ENCODE results near the gene COX5B.

Gene COX5B

DNA sequence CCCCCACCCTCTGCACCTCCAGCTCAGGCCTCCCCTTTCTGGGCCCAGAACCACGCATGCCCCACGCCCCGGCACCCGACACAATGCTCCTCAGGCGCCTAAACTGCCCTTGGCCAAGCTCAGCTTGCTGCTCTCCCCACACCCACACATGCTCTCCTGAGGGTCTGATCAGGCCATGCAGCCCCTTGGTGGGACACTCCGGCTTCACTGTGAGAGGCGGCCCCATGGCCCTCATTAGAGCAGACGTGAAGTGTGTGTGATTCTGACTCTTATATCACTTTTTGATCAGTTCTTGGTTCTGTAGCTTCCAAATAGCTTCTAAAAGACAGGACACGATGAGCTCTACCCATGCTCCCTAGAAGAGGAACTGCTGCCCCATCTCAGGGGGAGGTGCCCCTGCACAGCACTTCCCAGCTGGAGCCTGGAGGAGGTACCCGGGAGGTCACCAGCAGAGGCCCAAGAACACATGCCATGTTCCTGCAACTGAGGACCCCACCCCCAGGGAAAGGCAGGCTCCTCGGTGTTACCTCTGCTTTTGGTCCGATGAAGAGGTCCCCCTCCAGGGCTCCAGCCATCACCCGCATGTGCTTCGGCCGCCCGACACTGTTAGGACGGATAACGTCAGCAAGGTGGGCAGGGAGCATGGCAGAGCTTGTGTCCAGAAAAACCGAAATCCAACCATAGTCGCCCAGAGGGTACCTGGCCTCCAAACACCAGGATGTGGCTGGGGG is 14.3 kb downstream of the COX5B start:
- H3K4me1 ChIP-seq (ENCODE audit: control insufficient read depth, low read depth, low read length) = peaks cover 10% of the 10 kb centered on the region
- no peak overlapping the region for H3K18ac ChIP-seq (ENCODE audit: low read length)
- H2BK5ac ChIP-seq (ENCODE audit: low read length) = no peak overlapping the region
- no peak overlapping the region for H3K27ac ChIP-seq (ENCODE audit: low read depth, low read length)
- H4K8ac ChIP-seq (ENCODE audit: low read depth, low read length) = no peak overlapping the region
- H2AK5ac ChIP-seq (ENCODE audit: low read length) = no peak overlapping the region
- DNase-seq = no peak
- no peaks in the 10 kb centered on the region for H3K27me3 ChIP-seq (ENCODE audit: insufficient read depth, low read length, poor library complexity)
- no CpG with 5 or more reads among the region's 20 CpGs for WGBS (ENCODE audit: extremely low coverage, insufficient coverage, low lambda C conversion rate)
- H2BK120ac ChIP-seq (ENCODE audit: low read depth, low read length) = no peak overlapping the region
- no peak overlapping the region for H3K4ac ChIP-seq (ENCODE audit: low read depth, low read length)
- no peak overlapping the region for H4K5ac ChIP-seq (ENCODE audit: low read length)
- H3K56ac ChIP-seq (ENCODE audit: low read length) = no peak overlapping the region
- H3K4me3 ChIP-seq (ENCODE audit: low read length) = no peak overlapping the region
- no peak overlapping the region for H3K23ac ChIP-seq (ENCODE audit: low read length)
- no peak overlapping the region for H2BK15ac ChIP-seq (replicated peaks; ENCODE audit: low read depth)
- peaks cover 17% of the 10 kb centered on the region for H3K79me1 ChIP-seq (ENCODE audit: low read length)
- H3K9ac ChIP-seq (ENCODE audit: low read length) = no peak overlapping the region
- peaks cover 14% of the 10 kb centered on the region for H3K79me2 ChIP-seq (ENCODE audit: control insufficient read depth, insufficient read depth, low read length)
- H3K4me2 ChIP-seq (ENCODE audit: low read length) = no peak overlapping the region
- peaks cover 2% of the 10 kb centered on the region for H3K36me3 ChIP-seq (ENCODE audit: control insufficient read depth, insufficient read depth, low read length)

DNA sequence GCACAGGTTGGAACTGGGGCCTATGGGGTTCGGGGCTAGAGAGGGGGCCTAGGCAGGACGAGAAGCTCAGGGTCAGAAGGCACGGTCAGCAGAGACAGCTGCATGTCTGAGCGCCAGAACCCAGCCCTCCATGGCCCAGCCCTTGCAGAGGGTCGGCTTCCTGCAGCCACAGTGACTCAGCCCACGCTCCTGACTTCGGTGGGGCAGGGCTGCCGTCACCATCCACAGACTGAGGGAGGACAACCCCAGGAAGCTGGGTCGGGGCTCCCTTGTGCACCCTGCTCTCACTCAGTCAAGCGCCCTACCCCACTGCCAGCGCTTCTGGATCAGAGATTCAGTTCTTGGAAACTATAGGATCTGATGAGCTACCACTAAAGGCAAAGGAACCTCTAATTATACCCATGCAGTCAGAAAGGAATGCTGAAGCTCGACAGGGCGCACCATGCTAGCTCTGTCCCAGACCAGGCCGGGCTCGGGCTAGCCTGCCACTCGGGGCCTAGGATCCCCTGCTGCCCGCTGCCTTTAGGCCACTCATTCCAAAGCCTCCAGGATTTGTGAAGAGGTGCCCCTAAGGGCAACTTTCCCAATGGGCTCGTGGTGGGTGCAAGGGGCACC is 15.0 kb downstream of the COX5B start:
- Histone ChIP-seq H2AK5ac (ENCODE audit: low read length) (no peak overlapping the region), H3K9ac (ENCODE audit: low read length) (no peak overlapping the region), H3K4me1 (ENCODE audit: control insufficient read depth, low read depth, low read length) (peaks cover 10% of the 10 kb centered on the region), H3K79me2 (ENCODE audit: control insufficient read depth, insufficient read depth, low read length) (peaks cover 14% of the 10 kb centered on the region), H3K36me3 (ENCODE audit: control insufficient read depth, insufficient read depth, low read length) (peaks cover 2% of the 10 kb centered on the region), H2BK15ac (replicated peaks; ENCODE audit: low read depth) (no peak overlapping the region), H3K4ac (ENCODE audit: low read depth, low read length) (no peak overlapping the region), H3K27ac (ENCODE audit: low read depth, low read length) (no peak overlapping the region), H3K79me1 (ENCODE audit: low read length) (peaks cover 17% of the 10 kb centered on the region), H3K4me3 (ENCODE audit: low read length) (no peak overlapping the region), H4K8ac (ENCODE audit: low read depth, low read length) (no peak overlapping the region), H3K23ac (ENCODE audit: low read length) (peak overlapping the region; percentile 80), H4K5ac (ENCODE audit: low read length) (no peak overlapping the region), H3K18ac (ENCODE audit: low read length) (no peak overlapping the region), H3K27me3 (ENCODE audit: insufficient read depth, low read length, poor library complexity) (no peaks in the 10 kb centered on the region), H3K56ac (ENCODE audit: low read length) (no peak overlapping the region), H3K4me2 (ENCODE audit: low read length) (no peak overlapping the region), H2BK120ac (ENCODE audit: low read depth, low read length) (no peak overlapping the region), H2BK5ac (ENCODE audit: low read length) (no peak overlapping the region)
- no peak for DNase-seq
- no CpG with 5 or more reads among the region's 18 CpGs for WGBS (ENCODE audit: extremely low coverage, insufficient coverage, low lambda C conversion rate)

DNA sequence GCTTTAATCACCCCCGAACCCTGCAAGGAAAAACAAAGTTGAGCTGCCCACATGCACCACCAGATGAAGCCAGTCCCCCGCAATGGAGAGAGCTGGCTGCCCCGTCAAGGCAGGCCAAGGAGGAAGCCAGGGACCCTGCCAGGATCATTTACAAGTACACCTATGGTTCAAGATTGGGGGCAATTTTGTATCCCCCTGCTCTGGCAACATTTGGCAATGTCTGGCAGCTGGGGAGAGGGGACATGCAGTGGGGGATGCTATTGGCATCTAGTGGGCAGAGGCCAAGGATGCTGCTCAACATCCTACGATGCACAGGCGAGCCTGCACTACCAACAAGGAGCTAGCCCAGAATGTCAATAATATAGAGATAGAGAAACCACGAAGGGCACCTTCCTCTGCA is 16.1 kb downstream of the COX5B start:
- no peak for DNase-seq
- Histone ChIP-seq H2BK120ac (ENCODE audit: low read depth, low read length) (no peak overlapping the region), H3K23ac (ENCODE audit: low read length) (no peak overlapping the region), H3K79me2 (ENCODE audit: control insufficient read depth, insufficient read depth, low read length) (peaks cover 14% of the 10 kb centered on the region), H4K8ac (ENCODE audit: low read depth, low read length) (no peak overlapping the region), H3K36me3 (ENCODE audit: control insufficient read depth, insufficient read depth, low read length) (peaks cover 2% of the 10 kb centered on the region), H2AK5ac (ENCODE audit: low read length) (no peak overlapping the region), H3K9ac (ENCODE audit: low read length) (no peak overlapping the region), H3K18ac (ENCODE audit: low read length) (no peak overlapping the region), H4K5ac (ENCODE audit: low read length) (no peak overlapping the region), H3K4me1 (ENCODE audit: control insufficient read depth, low read depth, low read length) (peaks cover 10% of the 10 kb centered on the region), H3K27ac (ENCODE audit: low read depth, low read length) (no peak overlapping the region), H3K4ac (ENCODE audit: low read depth, low read length) (no peak overlapping the region), H3K4me3 (ENCODE audit: low read length) (no peak overlapping the region), H3K27me3 (ENCODE audit: insufficient read depth, low read length, poor library complexity) (no peaks in the 10 kb centered on the region), H3K79me1 (ENCODE audit: low read length) (peaks cover 17% of the 10 kb centered on the region), H3K56ac (ENCODE audit: low read length) (peak overlapping the region; percentile 42), H2BK15ac (replicated peaks; ENCODE audit: low read depth) (no peak overlapping the region), H3K4me2 (ENCODE audit: low read length) (peak overlapping the region; percentile 25), H2BK5ac (ENCODE audit: low read length) (no peak overlapping the region)
- WGBS (ENCODE audit: extremely low coverage, insufficient coverage, low lambda C conversion rate) = no CpG with 5 or more reads among the region's 6 CpGs

DNA sequence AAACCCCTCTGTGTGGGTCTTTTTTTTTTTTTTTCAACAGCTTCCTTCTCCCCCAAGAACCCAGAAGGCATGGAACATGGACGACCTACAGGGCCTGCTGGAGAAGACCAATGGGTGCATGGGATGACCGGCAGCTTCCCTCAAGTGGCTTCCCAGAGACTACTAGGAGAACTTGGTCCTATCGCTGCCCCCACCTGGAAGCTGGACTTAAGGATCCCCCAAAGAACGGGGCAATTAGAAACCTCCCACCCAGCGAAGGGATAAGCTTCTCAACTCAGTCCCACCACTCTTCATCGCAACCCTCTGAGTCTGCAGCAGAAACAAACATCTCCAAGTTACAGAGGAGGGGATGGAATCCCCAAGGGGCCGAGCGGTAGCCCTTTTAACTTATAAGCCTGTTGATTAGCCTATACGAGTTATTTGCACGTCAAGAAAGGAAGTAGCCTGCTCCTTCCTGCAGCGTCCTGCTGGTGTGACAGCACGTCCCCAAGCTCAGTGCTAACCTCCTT is 16.6 kb downstream of the COX5B start:
- Histone ChIP-seq H3K23ac (ENCODE audit: low read length) (peak overlapping the region; percentile 48), H2AK5ac (ENCODE audit: low read length) (no peak overlapping the region), H3K79me2 (ENCODE audit: control insufficient read depth, insufficient read depth, low read length) (peaks cover 14% of the 10 kb centered on the region), H3K36me3 (ENCODE audit: control insufficient read depth, insufficient read depth, low read length) (peaks cover 2% of the 10 kb centered on the region), H4K8ac (ENCODE audit: low read depth, low read length) (no peak overlapping the region), H3K18ac (ENCODE audit: low read length) (peak overlapping the region; percentile 34), H3K4ac (ENCODE audit: low read depth, low read length) (no peak overlapping the region), H3K9ac (ENCODE audit: low read length) (peak overlapping the region; percentile 97), H2BK120ac (ENCODE audit: low read depth, low read length) (no peak overlapping the region), H2BK5ac (ENCODE audit: low read length) (no peak overlapping the region), H3K79me1 (ENCODE audit: low read length) (peaks cover 17% of the 10 kb centered on the region), H3K27ac (ENCODE audit: low read depth, low read length) (peak overlapping the region; percentile 96), H3K4me3 (ENCODE audit: low read length) (no peak overlapping the region), H2BK15ac (replicated peaks; ENCODE audit: low read depth) (no peak overlapping the region), H4K5ac (ENCODE audit: low read length) (no peak overlapping the region), H3K27me3 (ENCODE audit: insufficient read depth, low read length, poor library complexity) (no peaks in the 10 kb centered on the region), H3K4me2 (ENCODE audit: low read length) (peak overlapping the region; percentile 94), H3K4me1 (ENCODE audit: control insufficient read depth, low read depth, low read length) (peaks cover 10% of the 10 kb centered on the region), H3K56ac (ENCODE audit: low read length) (peak overlapping the region; percentile 98)
- DNase-seq = no peak
- WGBS (ENCODE audit: extremely low coverage, insufficient coverage, low lambda C conversion rate) = no CpG with 5 or more reads among the region's 12 CpGs

DNA sequence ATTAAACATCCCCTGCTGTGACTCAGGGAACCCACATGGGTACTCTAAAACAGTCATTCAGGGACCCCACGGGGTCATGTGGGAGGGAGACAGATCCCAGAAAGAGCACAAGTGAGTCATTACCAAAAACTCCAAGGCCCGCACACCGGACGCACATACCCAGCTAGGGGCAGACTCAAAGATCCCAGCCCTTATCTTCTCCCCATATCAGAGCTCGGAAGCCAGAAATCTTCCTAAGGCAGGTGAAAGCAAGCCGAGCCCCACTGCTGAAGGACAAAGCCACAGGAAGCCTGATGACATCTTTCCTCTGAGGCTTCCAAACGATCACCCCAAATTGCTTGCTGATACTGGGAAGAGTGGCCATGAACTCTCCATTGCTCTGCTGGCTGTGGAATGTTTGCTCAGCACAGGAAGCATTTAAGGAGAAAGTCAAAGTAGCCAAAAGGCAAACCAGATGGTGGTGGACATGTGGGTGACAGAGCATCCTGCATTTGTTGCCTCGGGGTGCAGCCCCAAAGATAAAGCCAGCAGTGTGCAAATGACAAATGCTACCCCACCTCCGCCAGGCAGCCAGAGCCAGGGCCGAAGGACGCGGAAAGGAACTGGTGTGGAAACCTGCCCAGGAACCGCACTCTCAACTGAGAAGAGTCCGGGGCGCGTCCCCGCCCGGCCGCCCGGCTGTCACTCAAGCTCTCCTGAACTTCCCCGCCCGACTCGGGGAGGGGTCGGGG is 17.2 kb downstream of the COX5B start:
- peak overlapping the region; percentile 94 for H3K4me2 ChIP-seq (ENCODE audit: low read length)

More for the DNA sequence above, 17.2 kb downstream of the COX5B start:
- peak; percentile 97 for DNase-seq
- peak overlapping the region; percentile 70 for H2BK5ac ChIP-seq (ENCODE audit: low read length)
- peaks cover 10% of the 10 kb centered on the region for H3K4me1 ChIP-seq (ENCODE audit: control insufficient read depth, low read depth, low read length)
- H3K4ac ChIP-seq (ENCODE audit: low read depth, low read length) = peak overlapping the region; percentile 58
- H3K9ac ChIP-seq (ENCODE audit: low read length) = peak overlapping the region; percentile 97
- H3K36me3 ChIP-seq (ENCODE audit: control insufficient read depth, insufficient read depth, low read length) = peaks cover 2% of the 10 kb centered on the region
- peak overlapping the region; percentile 68 for H3K23ac ChIP-seq (ENCODE audit: low read length)
- H4K5ac ChIP-seq (ENCODE audit: low read length) = no peak overlapping the region
- peak overlapping the region; percentile 77 for H2BK120ac ChIP-seq (ENCODE audit: low read depth, low read length)
- peak overlapping the region; percentile 84 for H3K4me3 ChIP-seq (ENCODE audit: low read length)
- no CpG with 5 or more reads among the region's 24 CpGs for WGBS (ENCODE audit: extremely low coverage, insufficient coverage, low lambda C conversion rate)
- peak overlapping the region; percentile 98 for H3K56ac ChIP-seq (ENCODE audit: low read length)
- peaks cover 17% of the 10 kb centered on the region for H3K79me1 ChIP-seq (ENCODE audit: low read length)
- H4K8ac ChIP-seq (ENCODE audit: low read depth, low read length) = no peak overlapping the region
- H3K79me2 ChIP-seq (ENCODE audit: control insufficient read depth, insufficient read depth, low read length) = peaks cover 14% of the 10 kb centered on the region
- no peaks in the 10 kb centered on the region for H3K27me3 ChIP-seq (ENCODE audit: insufficient read depth, low read length, poor library complexity)
- no peak overlapping the region for H2BK15ac ChIP-seq (replicated peaks; ENCODE audit: low read depth)
- H3K27ac ChIP-seq (ENCODE audit: low read depth, low read length) = peak overlapping the region; percentile 96
- peak overlapping the region; percentile 85 for H2AK5ac ChIP-seq (ENCODE audit: low read length)
- H3K18ac ChIP-seq (ENCODE audit: low read length) = peak overlapping the region; percentile 97
